ENCODE data around the gene CBY1.

GRCh38 chr22:38720350-38720749 is 63.9 kb downstream of the CBY1 start:
- TF ChIP-seq POLR2AphosphoS5 (IDR thresholded peaks at IDR 0.05) (no peak), CTCF (IDR thresholded peaks at IDR 0.05 in 8 of 11, conservative IDR thresholded peaks at IDR 0.05 in 3 of 11) (no peak)
